ENCODE results near the gene RNF5. TPM values are rescaled to one million over a fixed set of nuclear protein-coding genes. Genes with fewer than 3 reads are reported as not detected.

The RNF5 gene
- total and polyA plus RNA-seq, 9 of the 15 experiments (the other 6 are each of a cell fraction or from before 2014, with no cell fraction given), result 62.2 to 245 (median 129) TPM

- TF ChIP-seq MBD1 (CRISPR knock-in tag; IDR thresholded peaks at IDR 0.05) (no peak), ZNF764 (CRISPR knock-in tag; IDR thresholded peaks at IDR 0.05; ENCODE audit: low read depth) (no peak), TRIM24 (IDR thresholded peaks at IDR 0.05) (peak in 1 of 2 experiments; percentile 42; a peak in 1 of 4 replicates), PTBP1 (IDR thresholded peaks at IDR 0.05; ENCODE audit: low read depth, low read length) (no peak), ARID2 (IDR thresholded peaks at IDR 0.05) (no peak), IRF2 (CRISPR knock-in tag; IDR thresholded peaks at IDR 0.05) (no peak), XRCC4 (IDR thresholded peaks at IDR 0.05; ENCODE audit: extremely low read depth, insufficient read depth, insufficient read length) (no peak), MTA2 (IDR thresholded peaks at IDR 0.05; ENCODE audit: low read depth) (peak; percentile 30; the same call in 1 of the 2 replicates), JUNB (CRISPR knock-in tag; conservative IDR thresholded peaks at IDR 0.05) (0 out of 2 replicates have a peak, but pooled peaks have one; percentile 5), ZNF695 (CRISPR knock-in tag; IDR thresholded peaks at IDR 0.05) (no peak), SUPT5H (IDR thresholded peaks at IDR 0.05) (peak; percentile 63; the same call in 1 of the 2 replicates), POLR2B (IDR thresholded peaks at IDR 0.05; ENCODE audit: low read depth, partially characterized antibody) (peak; percentile 22), ZBTB26 (CRISPR knock-in tag; IDR thresholded peaks at IDR 0.05) (peak; percentile 88), SMAD4 (CRISPR knock-in tag; conservative IDR thresholded peaks at IDR 0.05) (peak; percentile 63; the same call in 1 of the 2 replicates), POLR2A (conservative IDR thresholded peaks at IDR 0.05) (peak; percentile 63; the same call in 1 of the 2 replicates), GATA2 (CRISPR knock-in tag; IDR thresholded peaks at IDR 0.05) (no peak), CTCF (IDR thresholded peaks at IDR 0.05 in 2 of 3, conservative IDR thresholded peaks at IDR 0.05 in 1 of 3; ENCODE audit: insufficient read depth in 2 of 3, low read depth in 1 of 3, low read length in 3 of 3) (peak in 2 of 3 experiments; percentile 11 to 24; a peak in 3 of 6 replicates), ZNF347 (CRISPR knock-in tag; IDR thresholded peaks at IDR 0.05; ENCODE audit: low read depth) (0 out of 2 replicates have a peak, but pooled peaks have one; percentile 18), ESRRB (CRISPR knock-in tag; IDR thresholded peaks at IDR 0.05; ENCODE audit: borderline replicate concordance) (no peak), MYNN (IDR thresholded peaks at IDR 0.05) (peak; percentile 61; the same call in 1 of the 2 replicates), MYNN (CRISPR knock-in tag; IDR thresholded peaks at IDR 0.05) (no peak), ATF7 (IDR thresholded peaks at IDR 0.05) (peak; percentile 63), ZNF589 (CRISPR knock-in tag; IDR thresholded peaks at IDR 0.05; ENCODE audit: low read depth) (no peak), THRAP3 (IDR thresholded peaks at IDR 0.05; ENCODE audit: borderline replicate concordance) (peak; percentile 73; the same call in 1 of the 2 replicates), ZSCAN32 (CRISPR knock-in tag; IDR thresholded peaks at IDR 0.05) (no peak), ZSCAN29 (IDR thresholded peaks at IDR 0.05) (no peak), CXXC5 (CRISPR knock-in tag; IDR thresholded peaks at IDR 0.05) (0 out of 2 replicates have a peak, but pooled peaks have one; percentile 22)
Observed at GRCh38 chr6:32168807-32169591, 9.2 kb upstream of the RNF5 start (continued).

Measured in K562 (cell line).